ENCODE results near the gene PPP1R1C. TPM values are rescaled to one million over a fixed set of nuclear protein-coding genes. Genes with fewer than 3 reads are reported as not detected.

PPP1R1C gene
- total RNA-seq, 1 donor from 2014 or later: 23.4 TPM

Other genes starting within 250 kb of the PPP1R1C start
- gene ITPRID2, start 94.1 kb upstream of the PPP1R1C start, total RNA-seq (ENCODE audit: insufficient read depth, low replicate concordance): 284 TPM

All from umbilical cord (tissue), 1 donor.